NT2/D1 (cell line): ENCODE data around the gene FLG2.

Experiments used
- YY1 ChIP-seq: IDR thresholded peaks from 2 replicates; pipeline ENCODE4 v1.6.1; 2011; ENCODE audit not compliant: insufficient read length, insufficient read depth
- ZNF274 ChIP-seq: IDR thresholded peaks from 2 replicates; pipeline ENCODE4 v1.6.1; 2011; ENCODE audit warnings: mild to moderate bottlenecking, low read depth, low read length

- TF ChIP-seq YY1 (no peak), ZNF274 (no peak)
Measured at GRCh38 chr1:152309955-152310354, 49.9 kb downstream of the FLG2 start.
